Stimulated activated CD8-positive, alpha-beta memory T cell treated with anti-CD3 and anti-CD28 coated beads, Interleukin-4, amount 100 ng/mL, for 48 hours (primary cell): Measurements from ENCODE around the gene CLCN1.
"Not testable (repeated sequence)": the region's sequence is repeated elsewhere in the genome, so short reads cannot be mapped to it uniquely, and the experiment has no call there.

Source experiments
- DNase-seq: peaks from one replicate; pipeline ENCODE4 v3.0.0-alpha.2; 2020

Gene CLCN1

DNA sequence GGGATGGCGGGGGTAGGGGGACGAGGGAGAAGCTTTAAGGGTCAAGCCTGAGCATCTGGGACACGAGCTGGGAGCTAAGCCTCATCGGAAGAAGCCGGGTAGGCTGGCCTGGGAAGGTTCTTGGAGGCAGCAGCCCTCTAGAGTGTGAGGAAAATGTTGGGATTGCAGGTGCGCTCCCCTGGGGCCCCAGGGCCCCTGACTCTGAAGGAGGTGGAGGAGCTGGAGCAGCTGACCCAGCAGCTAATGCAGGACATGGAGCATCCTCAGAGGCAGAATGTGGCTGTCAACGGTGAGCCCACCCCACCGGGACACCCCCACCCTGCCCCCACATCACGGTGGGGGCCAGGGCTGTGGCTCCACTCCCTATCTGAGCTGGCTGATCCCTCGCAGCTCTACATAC lies 72.1 kb downstream of the CLCN1 start:
- DNase-seq: no peak

GRCh38 chr7:143388491-143389101 lies 72.7 kb downstream of the CLCN1 start:
- DNase-seq: no peak

GRCh38 chr7:143389316-143390103 lies 73.6 kb downstream of the CLCN1 start:
- no peak for DNase-seq

GRCh38 chr7:143390104-143390772 lies 74.3 kb downstream of the CLCN1 start:
- no peak for DNase-seq

- DNase-seq: no peak
Measured at GRCh38 chr7:143390773-143391317, 74.9 kb downstream of the CLCN1 start.

DNA sequence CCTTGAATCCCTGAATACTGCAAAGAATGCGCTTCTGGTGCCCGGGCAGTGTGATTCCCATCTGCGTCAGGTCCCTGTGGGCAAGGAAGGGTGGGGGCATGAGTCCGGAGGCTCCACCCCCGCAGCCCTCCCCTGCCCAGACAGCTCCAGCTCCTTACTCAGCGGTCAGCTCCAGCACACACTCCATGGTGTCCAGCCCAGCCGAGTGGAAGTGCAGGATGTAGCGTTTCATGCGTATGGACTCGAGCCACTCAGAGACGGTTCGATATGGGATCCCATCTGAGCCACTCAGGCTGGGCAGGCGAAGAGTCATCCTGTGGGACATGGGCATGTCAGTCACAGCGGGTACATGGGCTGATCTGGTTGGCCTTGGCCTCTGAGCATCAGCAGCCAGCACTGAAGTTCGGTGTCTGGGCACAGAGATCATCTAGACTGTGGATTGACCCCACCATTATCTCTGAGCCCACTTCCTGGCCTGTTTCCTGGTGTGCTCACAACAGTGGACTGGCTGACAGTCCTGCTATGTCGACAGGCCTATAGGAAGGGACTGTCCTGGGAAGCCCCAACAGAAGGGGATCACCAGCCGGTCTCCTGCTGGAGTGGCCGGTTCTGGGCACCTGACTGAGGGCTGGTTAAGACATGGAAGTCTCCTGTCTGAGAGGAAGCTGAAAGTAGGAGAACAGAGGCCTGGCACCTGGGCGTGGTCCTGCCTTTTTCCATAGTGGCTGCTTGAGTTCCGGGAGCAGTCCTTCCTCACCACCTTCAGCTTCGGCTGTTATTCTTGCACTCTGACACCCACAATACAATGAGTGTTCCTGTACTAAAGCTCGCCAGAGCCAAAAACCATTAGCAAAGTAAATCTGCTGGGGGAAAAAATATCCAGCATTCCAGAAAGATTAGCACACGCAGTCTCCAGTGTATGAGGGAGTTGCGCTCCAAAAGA lies 75.8 kb downstream of the CLCN1 start:
- no peak for DNase-seq

- DNase-seq: not testable (repeated sequence)
Measured at GRCh38 chr7:143392427-143392826, 76.5 kb downstream of the CLCN1 start.

- DNase-seq: no peak
Measured at GRCh38 chr7:143392875-143393266, 77.0 kb downstream of the CLCN1 start.

GRCh38 chr7:143393267-143394041 lies 77.5 kb downstream of the CLCN1 start:
- no peak for DNase-seq

GRCh38 chr7:143394068-143394467 lies 78.2 kb downstream of the CLCN1 start:
- no peak for DNase-seq

DNA sequence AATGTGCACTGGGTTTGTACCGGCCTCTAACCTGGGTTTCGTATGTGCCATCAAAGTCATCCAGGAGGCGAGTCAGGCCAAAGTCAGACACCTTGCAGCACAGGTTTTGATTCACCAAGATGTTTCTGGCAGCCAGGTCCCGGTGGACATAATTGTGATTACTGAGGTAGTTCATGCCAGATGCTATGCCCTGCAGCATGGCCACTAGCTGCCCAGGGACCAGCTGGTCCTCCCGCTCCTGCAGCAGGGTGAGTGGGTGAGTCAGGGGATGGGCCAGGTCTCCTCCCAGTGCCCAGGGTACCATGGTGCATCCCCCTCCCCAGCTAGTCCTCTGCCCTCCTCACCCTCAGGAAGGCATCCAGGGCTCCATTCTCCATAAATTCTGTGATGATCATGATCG lies 78.9 kb downstream of the CLCN1 start:
- DNase-seq: no peak

DNA sequence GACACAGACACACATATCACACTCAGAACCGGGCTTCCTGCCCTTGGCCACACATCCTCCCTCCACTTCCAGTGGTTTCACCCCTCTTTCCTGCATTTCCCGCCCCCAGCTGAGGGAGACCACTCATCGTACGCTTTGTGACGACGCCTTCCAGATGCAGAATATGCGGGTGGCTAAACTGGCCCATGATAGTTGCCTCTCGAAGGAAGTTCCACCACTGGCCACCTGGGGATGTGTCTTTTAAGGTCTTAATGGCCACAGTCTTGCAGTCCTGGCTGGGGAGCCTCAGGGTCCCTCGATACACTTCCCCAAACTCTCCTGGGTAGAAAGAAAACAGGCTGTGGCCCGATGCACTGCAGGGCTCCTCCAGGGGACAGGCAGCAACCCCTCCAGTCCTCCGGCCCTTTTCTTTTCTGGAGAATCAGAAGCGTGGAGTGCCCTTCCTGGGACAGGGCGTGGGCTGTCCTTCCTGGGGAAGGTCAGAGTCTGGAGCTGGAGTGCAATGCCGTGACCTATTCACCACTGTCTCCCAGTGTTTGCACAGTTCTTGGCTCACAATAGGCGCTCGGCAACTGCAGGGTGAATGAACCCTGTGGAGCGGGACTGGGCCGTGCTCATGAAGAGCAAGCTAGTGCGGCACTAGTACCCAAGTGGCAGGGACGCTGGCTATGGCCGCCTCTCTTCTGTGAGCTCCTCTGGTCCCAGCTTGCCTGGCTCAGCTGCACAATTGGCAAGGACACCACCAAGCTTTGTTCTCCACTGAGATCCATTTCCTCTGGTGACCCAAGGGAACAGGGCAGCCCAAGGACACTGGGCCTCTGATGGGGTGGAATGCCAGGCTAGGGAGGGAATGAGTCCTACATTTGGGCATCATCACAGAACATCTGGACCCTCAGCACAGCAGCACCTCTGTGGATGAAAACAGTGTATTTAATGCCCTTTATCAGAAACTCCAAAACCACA lies 79.6 kb downstream of the CLCN1 start:
- DNase-seq: no peak

DNA sequence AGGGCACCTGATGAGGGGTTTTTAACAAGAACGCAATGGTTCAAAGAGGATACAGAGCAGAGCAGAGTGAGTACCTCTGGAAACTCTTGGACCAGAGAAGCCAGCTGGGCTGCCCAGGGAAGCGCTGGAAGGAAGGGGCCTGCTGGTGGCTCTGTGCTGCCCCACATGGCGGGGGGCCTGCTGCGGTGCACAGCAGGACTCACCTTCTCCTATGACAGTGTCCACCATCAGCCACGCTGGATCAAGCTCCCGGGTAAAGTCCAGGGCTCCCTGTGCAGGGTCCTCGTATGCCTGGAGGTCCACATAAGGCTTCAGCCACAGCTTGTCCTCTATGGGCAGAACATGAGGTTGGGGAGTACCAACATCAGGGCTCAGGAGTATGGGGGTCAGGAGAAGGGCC lies 80.3 kb downstream of the CLCN1 start:
- no peak for DNase-seq

DNA sequence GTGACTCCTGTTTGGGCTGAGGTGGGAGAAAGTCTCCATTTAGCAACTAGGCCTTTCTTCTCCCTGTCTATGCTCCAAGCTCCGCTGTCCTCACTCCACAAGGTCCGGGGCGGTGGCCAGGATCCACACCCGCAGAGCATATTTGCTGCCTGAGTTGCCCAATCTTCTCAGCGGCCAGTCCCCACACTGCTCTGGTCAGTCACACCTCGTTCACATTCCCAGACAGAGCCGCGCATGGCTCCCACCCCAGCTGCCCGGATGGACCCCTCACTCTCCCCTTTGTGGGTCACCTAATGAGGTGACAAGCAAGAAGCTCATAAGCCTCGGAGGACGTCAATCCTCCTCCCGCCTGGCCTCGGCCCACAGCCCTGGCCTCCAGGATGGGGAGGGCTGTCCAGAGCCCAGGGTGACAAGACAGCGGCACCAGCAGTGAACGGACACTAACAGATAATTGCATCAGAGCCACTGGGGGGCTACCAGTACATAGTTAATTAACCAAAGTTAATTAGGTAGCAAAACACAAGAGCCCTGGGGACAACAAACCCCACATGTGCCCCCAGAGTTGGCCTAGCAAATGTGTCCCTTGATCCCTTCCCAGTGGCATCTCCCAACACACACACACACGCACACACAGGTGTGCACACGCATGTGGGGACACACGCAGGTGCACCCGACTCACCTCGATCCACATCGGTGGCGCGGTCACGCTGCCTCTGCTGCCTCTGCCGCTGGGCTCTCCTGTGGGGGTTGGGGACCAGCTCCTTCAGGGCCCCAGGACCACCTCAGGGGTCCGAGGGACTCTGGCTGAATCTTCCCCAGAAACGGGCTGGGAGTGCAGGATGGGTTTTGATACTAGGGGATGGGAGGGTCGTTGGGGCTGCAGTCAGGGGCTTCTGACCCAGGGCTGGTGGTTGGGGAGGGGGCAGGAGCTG lies 81.0 kb downstream of the CLCN1 start:
- no peak for DNase-seq

DNA sequence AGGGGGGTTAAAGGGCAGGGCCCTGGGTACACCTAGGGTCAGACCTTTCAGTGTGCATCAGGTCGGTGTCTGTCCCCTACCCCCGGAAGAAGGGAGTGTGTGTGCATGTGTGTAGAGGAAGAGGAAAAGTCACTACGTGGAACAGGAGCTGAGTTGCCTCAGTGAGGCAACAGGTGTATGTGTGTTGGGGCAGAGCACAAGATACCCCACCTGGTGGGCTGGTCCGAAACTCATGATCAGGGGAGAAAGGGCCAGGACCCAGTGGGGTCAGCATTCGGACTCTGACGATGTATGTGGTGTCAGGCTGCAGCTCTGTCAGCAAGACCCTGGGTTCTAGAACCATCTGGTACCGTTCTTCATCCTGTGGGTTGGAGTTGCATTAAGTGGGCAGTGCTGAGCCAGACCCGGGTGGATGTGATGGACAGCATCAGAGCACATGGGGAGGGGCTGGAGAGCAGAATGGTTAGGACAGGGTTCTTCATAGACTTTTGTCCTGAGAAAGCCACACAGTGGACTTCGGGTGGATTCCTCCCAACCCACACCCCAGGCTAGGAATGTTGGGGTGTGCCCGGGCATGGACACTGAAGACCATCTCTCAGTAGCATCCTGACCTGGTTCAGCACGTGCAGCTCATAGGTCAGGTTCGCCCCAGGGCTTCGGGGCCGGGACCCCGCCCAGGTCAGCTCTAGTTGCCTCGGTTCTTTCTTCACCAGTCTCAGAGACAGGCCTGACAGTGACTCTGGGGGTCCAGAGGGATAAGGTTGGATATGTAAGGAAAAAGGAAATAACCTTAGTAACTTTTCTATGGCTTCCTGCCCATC lies 82.0 kb downstream of the CLCN1 start:
- DNase-seq: no peak

DNA sequence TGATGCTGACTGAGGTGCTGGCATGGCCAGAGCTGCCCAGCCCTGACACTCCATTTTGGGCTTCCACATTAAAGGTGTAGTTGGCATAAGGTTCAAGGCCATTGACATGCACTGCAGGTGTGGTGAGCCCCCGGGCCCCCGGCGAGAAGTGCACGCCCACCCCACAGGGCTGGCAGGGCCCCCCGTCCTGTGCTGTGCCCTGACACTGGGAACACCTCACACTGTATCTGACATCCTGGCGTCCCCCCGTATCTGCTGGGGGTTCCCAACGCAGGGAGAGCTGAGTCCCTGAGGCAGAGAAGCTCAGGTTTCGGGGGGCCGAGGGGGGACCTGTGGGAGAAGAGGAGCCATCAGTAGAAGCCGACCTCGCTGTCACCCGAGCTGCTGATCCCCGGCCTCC lies 82.7 kb downstream of the CLCN1 start:
- DNase-seq: no peak

DNA sequence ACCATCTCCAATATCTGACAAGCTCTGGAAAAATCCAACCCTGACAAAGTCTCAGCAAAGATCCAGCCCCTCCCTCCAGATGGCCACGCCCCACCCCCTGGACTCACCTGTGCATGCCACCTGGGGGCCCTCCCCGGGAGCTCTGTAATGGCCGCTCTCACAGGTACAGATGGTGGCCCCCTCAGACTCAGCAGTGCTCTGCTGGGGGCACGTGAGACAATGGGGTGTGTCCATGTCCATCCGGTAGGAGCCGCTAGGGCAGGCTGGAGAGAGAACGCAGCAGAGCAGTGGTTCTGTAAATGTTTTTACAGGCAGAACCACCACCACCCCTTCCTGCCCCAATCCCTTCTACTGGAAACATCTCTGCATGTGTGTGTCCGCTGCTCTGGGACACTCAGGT lies 83.2 kb downstream of the CLCN1 start:
- no peak for DNase-seq

GRCh38 chr7:143399642-143400041 lies 83.7 kb downstream of the CLCN1 start:
- no peak for DNase-seq

DNA sequence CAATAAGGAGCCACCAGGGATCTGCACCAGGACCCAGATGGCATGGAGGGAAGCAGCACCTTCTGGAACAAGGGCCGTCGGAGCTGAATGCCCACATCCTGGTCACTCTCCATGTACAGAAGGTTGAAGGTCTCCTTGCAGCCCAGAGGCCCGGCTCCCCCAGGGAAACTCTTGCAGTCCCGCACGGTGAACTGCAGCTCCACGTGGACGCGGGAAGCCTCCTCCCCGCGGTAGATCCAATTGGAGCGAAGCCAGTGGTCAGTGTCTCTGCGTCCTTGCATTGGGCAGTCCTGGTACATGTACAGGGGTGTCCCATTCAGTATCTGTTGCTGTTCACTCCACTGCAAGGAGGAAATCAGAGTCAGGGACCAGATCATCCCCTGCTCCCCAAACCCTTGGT lies 85.4 kb downstream of the CLCN1 start:
- DNase-seq: no peak
